WTC11 (cell line): ENCODE measurements around the gene FAM227A. TPM values are rescaled to one million over a fixed set of nuclear protein-coding genes. Genes with fewer than 3 reads are reported as not detected.

Experiments
- ATAC-seq: fragments of 200-7000 bp; cut with Tn5 transposase; 2 replicates; pipeline ENCODE4 v1.10.0; 2021; ENCODE audit warnings: mild to moderate bottlenecking, moderate library complexity
- CTCF ChIA-PET: fragments of 300-600 bp; sonication (Branson Sonifier 250); formaldehyde crosslinking; loops from one replicate; lab custom pipeline; 2021; ENCODE audit warnings: antibody characterized with exemption; lab: Charles Lee
- POLR2A ChIA-PET: fragments of 350-600 bp; sonication (Branson Sonifier 250); formaldehyde crosslinking; loops from one replicate; lab custom pipeline; 2021; ENCODE audit warnings: antibody characterized with exemption; lab: Charles Lee
- DNase-seq: peaks from one replicate; pipeline ENCODE4 v3.0.0; 2021; ENCODE audit warnings: low spot score
- H3K27ac Mint-ChIP-seq: 2 replicates; pipeline ENCODE4 v1.8.0; 2021; ENCODE audit warnings: mixed read lengths
- H3K27me3 Mint-ChIP-seq: 2 replicates; pipeline ENCODE4 v1.8.0; 2021; ENCODE audit warnings: low read depth, mild to moderate bottlenecking, moderate library complexity, mixed read lengths
- H3K36me3 Mint-ChIP-seq: 2 replicates; pipeline ENCODE4 v1.8.0; 2021; ENCODE audit warnings: mixed read lengths
- H3K4me1 Mint-ChIP-seq: 2 replicates; pipeline ENCODE4 v1.8.0; 2022; ENCODE audit warnings: mixed read lengths
- H3K4me3 Mint-ChIP-seq: 2 replicates; pipeline ENCODE4 v1.8.0; 2021; ENCODE audit warnings: mild to moderate bottlenecking, moderate library complexity, mixed read lengths
- H3K9me3 Mint-ChIP-seq: 2 replicates; pipeline ENCODE4 v1.8.0; 2021; ENCODE audit warnings: mixed read lengths
- ARID4B ChIP-seq: sonication (generic); formaldehyde crosslinking; IDR thresholded peaks from 2 replicates; pipeline ENCODE4 v1.8.0; 2023; ENCODE audit warnings: missing genetic modification reagents, mild to moderate bottlenecking, borderline replicate concordance
- CBFB ChIP-seq: sonication (generic); formaldehyde crosslinking; IDR thresholded peaks from 2 replicates; pipeline ENCODE4 v1.8.1; 2022; ENCODE audit warnings: mild to moderate bottlenecking, low read depth, missing genetic modification reagents
- CREB1 ChIP-seq: sonication (generic); formaldehyde crosslinking; IDR thresholded peaks from 2 replicates; pipeline ENCODE4 v1.8.0; 2023; ENCODE audit warnings: mild to moderate bottlenecking, missing genetic modification reagents
- PRDM15 ChIP-seq: sonication (generic); formaldehyde crosslinking; IDR thresholded peaks from 2 replicates; pipeline ENCODE4 v1.8.0; 2022; ENCODE audit warnings: missing genetic modification reagents
- RORB ChIP-seq: fragments of 250-450 bp; sonication (Bioruptor Pico); IDR thresholded peaks from 2 replicates; pipeline ENCODE4 v1.9.0; 2021; ENCODE audit warnings: mild to moderate bottlenecking
- SMAD4 ChIP-seq: sonication (generic); formaldehyde crosslinking; IDR thresholded peaks from 2 replicates; pipeline ENCODE4 v1.8.0; 2022; ENCODE audit warnings: mild to moderate bottlenecking, missing genetic modification reagents
- TEAD4 ChIP-seq: sonication (generic); formaldehyde crosslinking; IDR thresholded peaks from 2 replicates; pipeline ENCODE4 v1.8.0; 2022; ENCODE audit warnings: mild to moderate bottlenecking, missing genetic modification reagents
- TP53 ChIP-seq: sonication (generic); formaldehyde crosslinking; IDR thresholded peaks from 2 replicates; pipeline ENCODE4 v1.8.1; 2023; ENCODE audit warnings: mild to moderate bottlenecking, missing genetic modification reagents
- ZNF138 ChIP-seq: sonication (generic); formaldehyde crosslinking; conservative IDR thresholded peaks from 2 replicates; pipeline ENCODE4 v1.8.1; 2022; ENCODE audit warnings: mild to moderate bottlenecking, moderate library complexity, missing genetic modification reagents
- ZNF232 ChIP-seq: sonication (generic); formaldehyde crosslinking; IDR thresholded peaks from 2 replicates; pipeline ENCODE4 v1.8.0; 2022; ENCODE audit warnings: mild to moderate bottlenecking, missing genetic modification reagents
- ZNF263 ChIP-seq: sonication (generic); formaldehyde crosslinking; IDR thresholded peaks from 2 replicates; pipeline ENCODE4 v1.8.1; 2022; ENCODE audit warnings: low read depth, mild to moderate bottlenecking, moderate library complexity, missing genetic modification reagents
- total RNA-seq: library from RNA; stranded (reverse); gene quantifications from 3 replicates; pipeline ENCODE4 v1.2.3, GENCODE V29; 2021
- TF ChIP-seq, protein P1 (sequence below): sonication (generic); formaldehyde crosslinking; IDR thresholded peaks from 2 replicates; pipeline ENCODE4 v1.8.0; 2023; ENCODE audit warnings: missing genetic modification reagents
- TF ChIP-seq, protein P2 (sequence below): fragments of 200-600 bp; IDR thresholded peaks from 2 replicates; pipeline ENCODE4 v1.8.0; 2022; ENCODE audit warnings: antibody characterized with exemption
- TF ChIP-seq, protein P3 (sequence below): sonication (generic); formaldehyde crosslinking; IDR thresholded peaks from 2 replicates; pipeline ENCODE4 v1.8.1; 2023; ENCODE audit warnings: mild to moderate bottlenecking, missing genetic modification reagents, moderate library complexity
- TF ChIP-seq, protein P4 (sequence below): fragments of 250-450 bp; sonication (Bioruptor Pico); IDR thresholded peaks from 2 replicates; pipeline ENCODE4 v1.9.0; 2021; ENCODE audit warnings: mild to moderate bottlenecking

Gene FAM227A
- total RNA-seq, 1 experiment from 2014 or later, result 3.8 TPM

DNA sequence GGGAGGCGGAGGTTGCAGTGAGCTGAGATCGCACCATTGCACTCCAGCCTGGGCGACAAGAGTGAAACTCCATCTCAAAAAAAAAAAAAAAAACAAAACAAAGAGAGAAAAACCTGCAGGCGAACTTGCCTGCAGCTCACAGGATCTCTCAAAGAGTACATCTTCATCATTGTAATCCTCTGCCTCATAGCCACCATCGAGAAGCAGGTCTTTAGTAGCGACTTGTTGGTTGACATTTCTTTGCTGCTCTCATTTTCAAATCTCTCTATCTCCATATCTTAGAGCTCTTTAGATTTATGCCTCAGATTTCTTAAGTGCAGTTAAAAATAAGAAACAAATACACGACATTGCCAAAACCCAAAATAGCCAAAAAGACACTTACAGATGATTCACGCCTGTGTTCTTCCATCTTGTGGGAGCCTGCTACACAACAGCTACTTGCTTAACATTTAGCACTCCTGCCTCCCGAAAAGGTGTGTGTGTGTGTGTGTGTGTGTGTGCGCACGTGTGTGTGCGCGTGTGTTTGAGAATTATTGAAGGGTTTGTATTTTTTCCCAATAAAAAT is 14.6 kb downstream of the FAM227A start:
- peaks cover 18% of the 10 kb centered on the region for H3K36me3 Mint-ChIP-seq
- POLR2A ChIA-PET, result interaction anchor here (0.6 kb wide), 1 partner anchor 440 kb away, joined by 4 read pairs; the partner anchor contains the start of gene MAFF
- CTCF ChIA-PET, result no interaction called here
- H3K4me3 Mint-ChIP-seq, result no peak overlapping the region
- DNase-seq, result no peak
- no peaks in the 10 kb centered on the region for H3K9me3 Mint-ChIP-seq
- no peak for ATAC-seq
- TF ChIP-seq PRDM15 (CRISPR knock-in tag) (no peak), TEAD4 (CRISPR knock-in tag) (no peak), TP53 (CRISPR knock-in tag) (no peak), ZNF232 (CRISPR knock-in tag) (no peak), ZNF263 (CRISPR knock-in tag) (no peak), ARID4B (CRISPR knock-in tag) (no peak), ZNF138 (no peak)
- TF ChIP-seq, protein P1, sequence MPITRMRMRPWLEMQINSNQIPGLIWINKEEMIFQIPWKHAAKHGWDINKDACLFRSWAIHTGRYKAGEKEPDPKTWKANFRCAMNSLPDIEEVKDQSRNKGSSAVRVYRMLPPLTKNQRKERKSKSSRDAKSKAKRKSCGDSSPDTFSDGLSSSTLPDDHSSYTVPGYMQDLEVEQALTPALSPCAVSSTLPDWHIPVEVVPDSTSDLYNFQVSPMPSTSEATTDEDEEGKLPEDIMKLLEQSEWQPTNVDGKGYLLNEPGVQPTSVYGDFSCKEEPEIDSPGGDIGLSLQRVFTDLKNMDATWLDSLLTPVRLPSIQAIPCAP (CRISPR knock-in tag), result no peak
- TF ChIP-seq, protein P2, sequence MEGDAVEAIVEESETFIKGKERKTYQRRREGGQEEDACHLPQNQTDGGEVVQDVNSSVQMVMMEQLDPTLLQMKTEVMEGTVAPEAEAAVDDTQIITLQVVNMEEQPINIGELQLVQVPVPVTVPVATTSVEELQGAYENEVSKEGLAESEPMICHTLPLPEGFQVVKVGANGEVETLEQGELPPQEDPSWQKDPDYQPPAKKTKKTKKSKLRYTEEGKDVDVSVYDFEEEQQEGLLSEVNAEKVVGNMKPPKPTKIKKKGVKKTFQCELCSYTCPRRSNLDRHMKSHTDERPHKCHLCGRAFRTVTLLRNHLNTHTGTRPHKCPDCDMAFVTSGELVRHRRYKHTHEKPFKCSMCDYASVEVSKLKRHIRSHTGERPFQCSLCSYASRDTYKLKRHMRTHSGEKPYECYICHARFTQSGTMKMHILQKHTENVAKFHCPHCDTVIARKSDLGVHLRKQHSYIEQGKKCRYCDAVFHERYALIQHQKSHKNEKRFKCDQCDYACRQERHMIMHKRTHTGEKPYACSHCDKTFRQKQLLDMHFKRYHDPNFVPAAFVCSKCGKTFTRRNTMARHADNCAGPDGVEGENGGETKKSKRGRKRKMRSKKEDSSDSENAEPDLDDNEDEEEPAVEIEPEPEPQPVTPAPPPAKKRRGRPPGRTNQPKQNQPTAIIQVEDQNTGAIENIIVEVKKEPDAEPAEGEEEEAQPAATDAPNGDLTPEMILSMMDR, result no peak
- TF ChIP-seq, protein P3, sequence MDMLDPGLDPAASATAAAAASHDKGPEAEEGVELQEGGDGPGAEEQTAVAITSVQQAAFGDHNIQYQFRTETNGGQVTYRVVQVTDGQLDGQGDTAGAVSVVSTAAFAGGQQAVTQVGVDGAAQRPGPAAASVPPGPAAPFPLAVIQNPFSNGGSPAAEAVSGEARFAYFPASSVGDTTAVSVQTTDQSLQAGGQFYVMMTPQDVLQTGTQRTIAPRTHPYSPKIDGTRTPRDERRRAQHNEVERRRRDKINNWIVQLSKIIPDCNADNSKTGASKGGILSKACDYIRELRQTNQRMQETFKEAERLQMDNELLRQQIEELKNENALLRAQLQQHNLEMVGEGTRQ (CRISPR knock-in tag), result no peak
- peak overlapping the region; percentile 16; the same call in 1 of the 2 replicates for H3K27ac Mint-ChIP-seq
- no peaks in the 10 kb centered on the region for H3K4me1 Mint-ChIP-seq
- H3K27me3 Mint-ChIP-seq, result no peaks in the 10 kb centered on the region

- H3K27me3 Mint-ChIP-seq, result no peaks in the 10 kb centered on the region
- H3K4me1 Mint-ChIP-seq, result no peaks in the 10 kb centered on the region
- H3K9me3 Mint-ChIP-seq, result no peaks in the 10 kb centered on the region
- no peak for DNase-seq
- ATAC-seq, result no peak
- ChIA-PET CTCF (no interaction called here), POLR2A (no interaction called here)
- TF ChIP-seq SMAD4 (CRISPR knock-in tag) (no peak), CREB1 (CRISPR knock-in tag) (no peak), RORB (CRISPR knock-in tag) (no peak), PRDM15 (CRISPR knock-in tag) (no peak), CBFB (no peak)
- TF ChIP-seq, protein P4, sequence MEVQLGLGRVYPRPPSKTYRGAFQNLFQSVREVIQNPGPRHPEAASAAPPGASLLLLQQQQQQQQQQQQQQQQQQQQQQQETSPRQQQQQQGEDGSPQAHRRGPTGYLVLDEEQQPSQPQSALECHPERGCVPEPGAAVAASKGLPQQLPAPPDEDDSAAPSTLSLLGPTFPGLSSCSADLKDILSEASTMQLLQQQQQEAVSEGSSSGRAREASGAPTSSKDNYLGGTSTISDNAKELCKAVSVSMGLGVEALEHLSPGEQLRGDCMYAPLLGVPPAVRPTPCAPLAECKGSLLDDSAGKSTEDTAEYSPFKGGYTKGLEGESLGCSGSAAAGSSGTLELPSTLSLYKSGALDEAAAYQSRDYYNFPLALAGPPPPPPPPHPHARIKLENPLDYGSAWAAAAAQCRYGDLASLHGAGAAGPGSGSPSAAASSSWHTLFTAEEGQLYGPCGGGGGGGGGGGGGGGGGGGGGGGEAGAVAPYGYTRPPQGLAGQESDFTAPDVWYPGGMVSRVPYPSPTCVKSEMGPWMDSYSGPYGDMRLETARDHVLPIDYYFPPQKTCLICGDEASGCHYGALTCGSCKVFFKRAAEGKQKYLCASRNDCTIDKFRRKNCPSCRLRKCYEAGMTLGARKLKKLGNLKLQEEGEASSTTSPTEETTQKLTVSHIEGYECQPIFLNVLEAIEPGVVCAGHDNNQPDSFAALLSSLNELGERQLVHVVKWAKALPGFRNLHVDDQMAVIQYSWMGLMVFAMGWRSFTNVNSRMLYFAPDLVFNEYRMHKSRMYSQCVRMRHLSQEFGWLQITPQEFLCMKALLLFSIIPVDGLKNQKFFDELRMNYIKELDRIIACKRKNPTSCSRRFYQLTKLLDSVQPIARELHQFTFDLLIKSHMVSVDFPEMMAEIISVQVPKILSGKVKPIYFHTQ (CRISPR knock-in tag), result no peak
- TF ChIP-seq, protein P3 (CRISPR knock-in tag), result no peak
- no peak overlapping the region for H3K27ac Mint-ChIP-seq
- peaks cover 15% of the 10 kb centered on the region; the same call in 1 of the 2 replicates for H3K36me3 Mint-ChIP-seq
- no peak overlapping the region for H3K4me3 Mint-ChIP-seq
These were observed 17.5 kb downstream of the FAM227A start for GRCh38 chr22:38638728-38639127.
